NCI-H510A (cell line): ENCODE data around the gene SLX4IP.

Source experiments
- DNase-seq: peaks from one replicate; lab custom pipeline; 2025; lab: John Stamatoyannopoulos, UW

The SLX4IP gene

DNA sequence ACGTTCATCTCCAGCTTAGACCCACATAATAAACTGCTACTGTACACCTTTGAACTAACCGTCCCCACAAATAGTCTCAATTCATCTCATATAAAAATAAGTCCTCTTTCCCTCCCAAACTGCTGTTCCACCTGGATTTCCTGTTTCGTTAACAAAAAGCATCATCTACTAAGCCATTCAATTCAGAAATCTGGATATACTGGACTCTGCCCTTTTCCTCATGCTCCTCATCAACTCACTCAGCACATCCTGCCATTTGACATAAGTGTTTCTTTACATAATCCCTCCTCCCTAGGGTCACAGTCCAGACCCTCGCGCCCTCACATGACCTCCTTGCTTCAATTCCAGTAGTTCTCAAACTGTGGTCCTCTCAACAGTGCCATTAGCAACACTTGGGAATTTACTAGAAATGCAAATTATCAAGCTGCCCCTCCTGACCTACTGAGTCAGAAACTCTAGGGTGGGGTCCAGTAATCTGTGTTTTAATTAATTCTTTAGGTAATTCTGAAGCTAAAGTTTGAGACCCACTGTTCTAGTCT, 5.6 kb upstream of the SLX4IP start:
- no peak for DNase-seq

DNA sequence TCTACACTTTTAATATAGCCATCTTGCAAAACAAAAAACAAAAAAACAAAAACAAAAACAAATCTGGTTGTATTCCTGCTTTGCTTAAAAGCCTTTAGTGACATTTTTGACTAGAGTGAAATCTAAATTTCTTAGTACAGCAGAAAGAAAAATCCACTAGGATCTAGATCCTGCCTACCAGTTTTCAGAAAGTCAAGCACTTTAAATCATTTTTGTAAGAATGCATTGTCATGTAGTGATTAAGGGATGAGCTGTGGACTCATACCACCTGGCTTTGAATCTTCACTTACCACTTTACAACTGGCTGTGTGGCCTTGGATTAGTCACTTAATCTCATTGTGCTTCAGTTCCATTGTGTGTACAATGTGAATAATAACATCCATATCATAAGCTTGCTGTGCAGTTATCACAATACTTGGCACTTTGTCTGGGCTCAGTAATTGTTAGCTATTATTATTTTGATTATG, 5.1 kb upstream of the SLX4IP start:
- no peak for DNase-seq

- DNase-seq: no peak
Measured at GRCh38 chr20:10430704-10431103, 4.4 kb upstream of the SLX4IP start.

DNA sequence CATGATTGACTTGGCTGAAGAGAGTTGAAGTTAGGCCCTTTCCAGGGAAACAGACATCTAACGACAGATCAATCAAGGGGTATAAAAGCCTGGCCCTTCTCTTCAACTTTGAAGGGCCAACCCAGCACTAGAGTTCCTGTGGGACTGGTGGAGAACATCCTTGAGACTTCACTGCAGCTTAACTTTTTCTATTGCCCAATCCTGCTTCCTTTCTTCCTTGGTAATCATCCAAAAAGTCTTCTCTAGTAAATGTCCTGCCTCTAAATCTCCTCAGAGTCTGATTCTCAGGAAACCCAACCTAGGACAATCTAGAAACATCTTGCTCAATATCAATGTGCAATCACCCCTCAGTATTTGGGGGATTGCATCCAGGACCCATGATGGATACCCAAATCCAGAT, 3.0 kb upstream of the SLX4IP start:
- no peak for DNase-seq

- DNase-seq: no peak
Measured at GRCh38 chr20:10433014-10433622, 2.0 kb upstream of the SLX4IP start.

DNA sequence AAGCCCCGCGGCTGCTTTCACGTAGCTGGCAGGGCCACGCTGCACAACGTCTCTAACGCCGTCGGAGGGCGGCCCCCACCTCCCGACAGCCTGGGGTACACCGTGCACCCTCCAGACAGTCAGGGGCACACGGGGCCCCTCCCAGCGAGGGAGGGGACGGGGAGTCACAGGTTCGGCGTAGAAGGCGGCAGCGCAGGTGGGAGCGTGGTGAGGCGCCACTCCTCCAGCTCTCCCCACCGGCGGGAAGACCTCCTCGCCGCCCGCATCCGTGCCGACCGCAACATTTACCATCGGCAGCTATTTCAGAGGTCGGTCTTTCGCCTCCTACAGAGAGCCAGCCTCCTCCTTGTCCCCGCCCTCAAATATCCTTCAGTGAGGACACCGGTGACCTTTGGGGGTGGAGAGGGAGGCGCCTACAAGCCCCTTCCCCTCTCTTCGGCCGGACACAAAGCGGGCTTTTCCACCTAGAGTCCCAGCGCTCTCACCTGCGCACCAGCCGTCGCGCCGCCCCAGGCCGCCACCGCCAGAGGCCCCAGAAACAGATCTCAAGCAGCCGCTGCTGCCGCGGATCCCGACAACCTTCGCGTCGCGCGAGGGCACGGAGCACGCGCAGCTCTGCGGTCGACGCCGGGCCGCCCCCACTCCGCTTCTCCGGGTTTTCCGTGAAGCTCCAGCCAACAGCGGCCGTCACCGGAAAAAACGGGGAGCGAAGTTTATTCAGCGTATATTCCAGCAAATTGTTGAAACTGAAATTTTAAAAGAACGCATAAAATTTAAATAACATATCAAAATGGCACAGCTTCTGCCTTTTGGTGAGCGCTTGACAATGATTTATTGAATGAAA, 1.3 kb upstream of the SLX4IP start, which contains the start of gene MKKS:
MKKS (minus strand) TSS at position 600 of the 844 bp plus-strand sequence. CDS start 20,708 bp downstream, outside the sequence.
- DNase-seq: peak; percentile 93

DNA sequence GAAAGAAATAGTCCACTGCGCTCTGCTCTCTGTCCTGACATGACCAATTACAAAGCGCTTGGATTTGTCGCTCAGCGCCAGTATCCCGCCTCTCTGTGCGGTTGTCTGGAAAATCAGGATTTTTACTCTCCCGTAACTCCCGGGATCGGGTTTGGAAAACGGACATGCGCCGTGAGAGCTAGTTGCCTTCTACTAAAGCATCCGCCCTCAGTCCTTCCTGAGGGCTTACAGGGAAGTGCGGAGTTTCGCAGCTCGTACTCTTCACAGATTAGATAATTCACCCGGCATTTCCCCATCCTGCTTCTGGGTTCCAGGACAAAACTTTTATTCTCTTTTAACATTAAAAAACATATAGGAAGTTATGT, 656 bp upstream of the SLX4IP start:
- DNase-seq: peak; percentile 97

DNA sequence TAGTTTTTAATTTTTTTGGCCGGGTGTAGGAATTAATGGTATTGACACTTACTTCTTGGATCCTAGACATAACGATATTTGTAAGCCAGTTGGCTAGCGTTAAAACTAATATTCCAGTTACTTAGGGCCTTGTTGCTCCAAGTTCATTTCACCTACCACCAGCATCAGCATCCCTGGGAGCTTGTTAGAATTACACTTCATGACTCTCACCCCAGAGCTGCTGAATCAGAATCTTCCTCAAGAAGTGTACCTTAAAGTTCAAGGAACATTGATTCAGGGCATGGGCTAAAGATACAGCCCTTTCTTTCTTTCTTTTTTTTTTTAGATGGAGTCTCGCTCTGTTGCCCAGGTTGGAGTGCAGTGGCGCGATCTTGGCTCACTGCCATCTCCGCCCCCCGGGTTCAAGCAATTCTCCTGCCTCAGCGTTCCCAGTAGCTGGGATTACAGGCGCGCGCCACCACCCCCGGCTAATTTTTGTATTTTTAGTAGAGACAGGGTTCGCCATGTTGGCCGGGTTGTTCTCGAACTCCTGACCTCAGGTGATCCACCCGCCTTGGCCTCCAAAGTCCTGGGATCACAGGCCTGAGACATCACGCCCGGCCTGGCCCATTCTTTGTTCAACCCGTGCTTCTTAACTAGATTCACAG, 1.1 kb downstream of the SLX4IP start:
- DNase-seq: no peak

DNA sequence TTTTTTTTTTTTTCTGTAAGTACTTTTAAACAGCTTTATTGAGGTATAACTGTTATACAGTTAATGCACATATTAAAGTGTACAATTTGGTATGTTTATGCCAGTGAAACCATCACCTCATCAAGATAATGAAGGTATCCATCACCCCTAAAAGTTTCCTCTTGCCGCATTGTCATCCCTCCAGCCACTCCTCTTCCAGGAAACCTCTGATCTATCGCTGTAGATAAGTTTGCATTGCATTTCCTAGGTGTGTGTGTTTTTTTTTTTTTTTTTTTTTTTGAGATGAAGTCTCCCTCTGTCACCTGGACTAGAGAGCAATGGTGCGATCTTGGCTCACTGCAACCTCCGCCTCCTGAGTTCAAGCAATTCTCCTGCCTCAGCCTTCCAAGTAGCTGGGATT, 3.1 kb downstream of the SLX4IP start:
- DNase-seq: no peak

GRCh38 chr20:10443936-10444335, 8.8 kb downstream of the SLX4IP start:
- DNase-seq: no peak

DNA sequence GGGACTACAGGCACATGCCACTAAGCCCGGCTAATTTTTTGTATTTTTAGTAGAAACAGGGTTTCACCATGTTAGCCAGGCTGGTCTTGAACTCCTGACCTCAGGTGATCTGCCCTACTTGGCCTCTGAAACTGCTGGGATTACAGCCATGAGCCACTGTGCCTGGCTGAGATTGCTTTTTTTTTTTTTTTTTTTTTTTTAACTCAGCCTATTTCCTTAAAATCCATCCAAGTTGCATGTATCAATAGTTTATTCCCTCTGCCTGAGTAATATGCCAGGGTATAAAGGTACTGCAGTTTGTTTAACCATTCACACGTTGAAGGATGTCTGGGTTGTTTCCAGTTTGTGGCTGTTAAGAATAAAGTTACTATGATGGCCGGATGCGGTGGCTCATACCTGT, 10.7 kb downstream of the SLX4IP start:
- DNase-seq: no peak

GRCh38 chr20:10447028-10447427, 11.9 kb downstream of the SLX4IP start:
- DNase-seq: no peak

DNA sequence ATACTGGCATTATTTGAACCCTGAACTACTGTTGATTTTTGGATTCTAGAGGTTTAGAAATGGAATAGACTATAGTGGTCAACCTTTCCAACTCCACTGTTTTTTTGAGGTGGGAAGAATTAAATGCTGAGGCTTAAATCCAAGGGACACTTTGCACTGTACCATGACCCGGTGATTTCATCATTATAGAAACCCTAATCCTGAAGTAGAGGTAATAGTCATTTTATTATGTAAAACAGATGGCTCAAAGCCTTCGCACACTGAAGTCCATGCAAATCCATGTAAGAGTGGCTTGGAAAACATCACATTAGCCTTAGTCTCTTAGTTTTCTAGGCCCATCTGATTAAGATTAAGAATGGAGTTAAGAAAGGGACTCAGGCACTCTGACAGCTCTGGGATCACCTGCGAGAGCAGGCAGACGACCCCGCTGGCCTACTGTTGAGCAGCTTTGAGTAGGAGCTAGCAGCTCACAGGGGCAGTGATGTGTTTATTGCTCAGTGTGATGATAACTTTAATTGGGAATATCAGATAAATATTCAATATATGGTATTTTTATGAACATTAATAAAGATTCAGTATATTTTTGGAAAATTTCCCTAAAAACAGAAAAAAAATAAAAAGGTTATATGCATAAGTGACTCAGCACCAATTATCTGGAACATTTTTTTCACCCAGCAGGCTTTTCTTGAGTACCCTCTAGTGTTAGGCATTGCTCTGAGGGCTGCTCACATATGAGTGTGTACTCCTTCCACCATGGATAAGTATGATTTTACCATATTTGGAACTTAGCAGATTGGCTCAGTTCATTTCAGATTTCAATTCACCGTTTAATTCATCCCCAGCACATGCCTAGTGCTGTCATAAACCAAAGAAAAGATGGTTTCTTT, 13.4 kb downstream of the SLX4IP start:
- no peak for DNase-seq

DNA sequence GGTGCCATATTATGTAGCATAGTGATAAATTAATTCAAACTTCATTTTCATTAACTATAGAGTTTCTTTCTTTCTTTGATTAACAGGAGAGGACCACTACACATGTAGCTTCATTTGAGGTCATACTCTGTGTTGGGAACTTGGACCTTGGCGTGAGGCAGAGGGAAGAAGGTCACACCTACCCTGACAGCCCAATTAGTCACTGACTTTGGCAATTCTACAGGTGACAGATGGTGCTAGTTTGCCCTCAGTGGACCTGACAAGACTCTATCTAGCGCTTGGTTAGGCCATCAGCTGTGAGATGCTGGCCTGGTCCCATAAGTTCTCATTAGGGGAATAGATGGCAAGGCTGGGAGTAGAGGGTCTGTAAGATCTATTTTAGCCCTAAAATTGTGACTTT, 14.2 kb downstream of the SLX4IP start:
- DNase-seq: no peak

- no peak for DNase-seq
Measured at GRCh38 chr20:10453241-10453640, 18.1 kb downstream of the SLX4IP start.

- DNase-seq: no peak
Measured at GRCh38 chr20:10454151-10454750, 19.1 kb downstream of the SLX4IP start.

DNA sequence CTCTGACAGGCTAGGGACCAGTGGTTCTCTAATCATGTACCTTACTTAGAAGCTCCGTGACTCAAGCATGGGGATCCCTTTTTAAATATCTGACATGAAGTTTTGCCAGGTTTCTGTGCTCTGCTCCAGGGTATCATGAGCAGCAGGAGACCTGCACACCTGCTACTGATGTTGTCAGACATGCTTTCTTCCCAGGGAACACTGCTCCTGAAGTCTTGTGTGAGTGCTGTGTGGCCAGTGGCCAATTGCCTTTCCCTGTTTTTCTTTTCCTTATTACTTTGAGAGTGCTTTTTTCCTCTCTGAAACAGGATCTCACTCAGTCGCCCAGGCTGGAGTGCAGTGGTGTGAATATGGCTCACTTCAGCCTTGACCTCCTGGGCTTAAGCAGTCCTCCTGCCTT, 26.4 kb downstream of the SLX4IP start:
- DNase-seq: no peak

GRCh38 chr20:10462516-10462915, 27.4 kb downstream of the SLX4IP start:
- no peak for DNase-seq

DNA sequence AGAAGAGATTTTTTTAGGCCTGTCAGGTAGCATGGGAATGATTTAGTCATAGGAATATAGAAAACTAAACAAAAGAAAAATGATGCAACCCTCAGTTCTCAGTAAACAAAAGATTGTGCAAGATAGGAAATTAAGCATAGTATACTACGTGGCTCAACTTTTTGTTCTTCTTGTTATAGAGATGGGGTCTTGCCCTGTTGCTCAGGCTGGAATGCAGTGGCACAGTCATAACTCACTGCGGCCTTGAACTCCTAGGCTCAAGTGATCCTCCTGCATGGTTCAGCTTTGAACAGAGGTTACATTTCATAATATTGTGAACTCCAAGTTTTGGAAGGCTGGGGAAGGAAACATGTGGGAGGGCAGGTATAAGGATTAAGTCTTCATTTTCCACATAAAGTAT, 28.5 kb downstream of the SLX4IP start:
- no peak for DNase-seq

GRCh38 chr20:10465135-10465534, 30.0 kb downstream of the SLX4IP start:
- no peak for DNase-seq

GRCh38 chr20:10466325-10466724, 31.2 kb downstream of the SLX4IP start:
- no peak for DNase-seq
